GM18507 (cell line): ENCODE data around the gene CWC15.
"Not testable (repeated sequence)": the region's sequence is repeated elsewhere in the genome, so short reads cannot be mapped to it uniquely, and the experiment has no call there.

Experiments used
- DNase-seq: peaks from one replicate; pipeline ENCODE4 v3.0.0; 2011; ENCODE audit warnings: low read depth; ENCODE audit not compliant: insufficient read length; ENCODE audit errors: extremely low spot score
- FAIRE-seq: peaks from 2 replicates; lab custom pipeline; 2011; peaks lifted over from hg19 to GRCh38; lab: Jason Lieb, UNC

CWC15 gene

DNA sequence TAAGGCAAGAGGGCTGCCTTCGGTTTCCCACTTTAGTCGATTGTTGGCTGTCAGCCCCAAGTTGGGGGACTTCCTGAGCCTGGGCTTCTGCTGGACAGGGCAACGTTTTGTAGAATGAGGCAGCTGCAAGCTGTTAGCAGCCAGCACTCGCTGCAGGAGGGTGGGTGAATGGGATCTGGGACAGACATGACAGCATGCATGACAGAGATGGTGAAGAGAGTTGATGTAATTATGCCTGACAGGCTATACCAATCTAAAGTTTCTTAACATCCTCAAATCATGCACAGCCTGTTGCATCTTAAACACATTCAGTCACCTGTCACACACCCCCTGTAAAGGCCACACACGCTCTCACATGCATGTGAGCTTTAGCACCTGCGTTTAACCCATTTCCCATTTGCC, 49.2 kb downstream of the CWC15 start:
- FAIRE-seq (no peak), DNase-seq (no peak)

DNA sequence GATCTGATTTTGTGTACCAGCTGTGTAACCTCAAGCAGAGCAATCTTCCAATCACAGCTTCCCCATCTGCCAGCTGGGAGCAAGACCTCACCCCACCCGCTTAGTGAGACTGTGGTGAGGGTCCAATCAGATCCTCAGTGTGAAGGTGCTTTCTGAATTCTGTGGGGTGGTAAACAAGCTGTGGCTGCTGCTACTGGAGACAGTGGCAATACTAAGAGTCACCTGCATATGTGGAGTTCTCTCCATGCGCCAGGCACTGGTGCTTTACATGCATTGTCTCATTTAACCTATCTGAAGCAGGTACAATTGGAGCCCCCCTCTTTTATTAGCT, 50.4 kb downstream of the CWC15 start:
- FAIRE-seq = no peak
- DNase-seq = no peak

DNA sequence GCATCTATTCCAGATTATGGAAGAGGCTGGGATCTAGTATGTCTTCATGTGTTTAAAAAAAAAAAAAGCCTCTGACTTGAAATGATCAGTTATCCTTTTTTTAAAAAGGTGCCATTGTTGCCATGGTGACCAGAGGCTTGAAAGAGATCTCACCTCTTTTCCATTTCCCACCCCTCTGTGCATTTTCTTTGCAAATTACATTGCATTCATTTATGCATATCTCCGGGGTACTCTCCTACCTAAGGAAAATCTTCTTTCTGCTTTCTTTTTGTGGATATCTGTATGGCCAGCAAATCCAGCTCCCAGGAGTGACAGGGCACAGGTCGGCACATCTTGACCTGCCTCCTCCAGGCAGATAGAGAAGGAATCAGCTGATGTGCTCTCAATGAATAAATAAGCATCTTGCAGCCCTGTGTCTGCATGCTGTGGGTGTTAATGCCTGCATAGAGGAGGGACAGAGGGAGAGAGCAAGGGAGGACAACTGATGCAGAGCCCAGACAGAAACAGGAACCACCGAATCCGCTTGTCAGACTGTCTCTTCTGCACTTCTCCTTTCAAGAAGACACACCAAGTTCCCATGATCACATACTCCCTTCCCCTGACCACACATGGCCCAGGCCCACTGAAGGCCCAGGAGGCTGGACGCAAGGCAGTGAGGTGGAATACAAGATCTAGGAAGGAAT, 50.9 kb downstream of the CWC15 start:
- DNase-seq (no peak), FAIRE-seq (peak; percentile 12)

DNA sequence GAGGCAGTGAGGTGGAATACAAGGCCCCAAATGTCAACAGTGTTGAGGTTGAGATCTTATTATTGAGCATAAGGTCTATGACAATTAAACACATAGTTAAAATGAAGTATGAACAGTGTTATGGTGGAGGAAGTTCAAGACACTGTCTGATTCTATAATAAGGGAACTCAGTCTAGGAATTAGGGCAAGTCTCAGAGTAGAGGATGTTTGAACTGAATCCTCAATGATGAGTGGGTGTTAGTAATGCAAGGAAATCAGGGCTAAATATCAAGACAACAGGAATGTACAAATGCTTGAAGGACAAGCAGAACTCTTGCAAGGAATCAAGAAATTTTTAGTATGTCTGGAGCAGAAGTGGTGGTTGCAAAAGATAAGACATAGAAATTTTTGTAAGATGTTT, 53.0 kb downstream of the CWC15 start:
- no peak for FAIRE-seq

DNA sequence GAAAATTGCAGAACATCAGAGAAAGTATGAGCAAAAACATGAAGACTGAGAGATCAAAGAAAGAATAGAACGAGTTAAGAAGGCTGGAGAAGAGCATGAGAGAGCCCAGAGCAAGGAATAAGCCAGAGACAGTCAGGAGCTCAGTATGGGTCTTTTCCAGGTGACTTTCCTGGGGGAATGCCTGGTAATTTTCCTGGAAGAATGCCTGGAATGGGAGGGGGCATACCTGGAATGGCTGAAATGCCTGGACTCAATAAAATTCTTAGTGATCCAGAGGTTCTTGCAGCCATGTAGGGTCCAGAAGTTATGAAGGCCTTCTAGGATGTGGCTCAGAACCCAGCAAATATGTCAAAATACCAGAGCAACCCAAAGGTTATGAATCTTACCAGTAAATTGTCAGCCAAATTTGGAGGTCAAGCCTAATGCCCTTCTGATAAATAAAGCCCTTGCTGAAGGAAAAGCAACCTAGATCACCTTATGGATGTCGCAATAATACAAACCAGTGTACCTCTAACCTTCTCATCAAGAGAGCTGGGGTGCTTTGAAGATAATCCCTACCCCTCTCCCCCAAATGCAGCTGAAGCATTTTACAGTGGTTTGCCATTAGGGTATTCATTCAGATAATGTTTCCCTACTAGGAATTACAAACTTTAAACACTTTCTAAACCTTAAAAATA, 59.5 kb downstream of the CWC15 start:
- not testable (repeated sequence) for DNase-seq, FAIRE-seq

More for the DNA sequence above, 53.0 kb downstream of the CWC15 start:
- no peak for DNase-seq

GRCh38 chr11:94912806-94913205, 60.5 kb downstream of the CWC15 start:
- FAIRE-seq (no peak), DNase-seq (no peak)
